ENCODE results near the gene POLR1E.

Gene POLR1E

DNA sequence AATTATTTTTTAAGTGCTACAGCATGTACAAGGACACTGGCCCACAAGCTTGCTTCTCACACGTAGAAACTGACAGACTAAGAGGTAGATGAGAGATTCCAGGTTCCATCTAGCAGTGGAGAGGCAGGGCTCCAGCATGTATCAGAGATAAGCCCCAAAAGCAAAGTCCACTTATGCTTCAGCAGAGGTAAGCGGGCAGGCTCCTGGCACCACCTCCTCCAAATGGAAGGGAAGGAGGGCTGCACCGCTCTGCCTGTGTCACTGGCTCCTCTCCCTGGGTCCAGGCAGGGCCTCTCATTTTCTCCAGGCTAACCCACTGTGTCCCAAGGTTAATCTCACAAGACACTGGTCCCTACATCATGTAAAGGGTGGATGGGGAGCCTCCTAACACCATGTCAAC is 47.4 kb upstream of the POLR1E start:
- H4K20me1 ChIP-seq (ENCODE audit: insufficient read depth, low read length) = peaks cover 18% of the 10 kb centered on the region
- no peak for TF ChIP-seq EZH2phosphoT487 (IDR thresholded peaks at IDR 0.05; ENCODE audit: low read depth)
- TF ChIP-seq, protein P1, sequence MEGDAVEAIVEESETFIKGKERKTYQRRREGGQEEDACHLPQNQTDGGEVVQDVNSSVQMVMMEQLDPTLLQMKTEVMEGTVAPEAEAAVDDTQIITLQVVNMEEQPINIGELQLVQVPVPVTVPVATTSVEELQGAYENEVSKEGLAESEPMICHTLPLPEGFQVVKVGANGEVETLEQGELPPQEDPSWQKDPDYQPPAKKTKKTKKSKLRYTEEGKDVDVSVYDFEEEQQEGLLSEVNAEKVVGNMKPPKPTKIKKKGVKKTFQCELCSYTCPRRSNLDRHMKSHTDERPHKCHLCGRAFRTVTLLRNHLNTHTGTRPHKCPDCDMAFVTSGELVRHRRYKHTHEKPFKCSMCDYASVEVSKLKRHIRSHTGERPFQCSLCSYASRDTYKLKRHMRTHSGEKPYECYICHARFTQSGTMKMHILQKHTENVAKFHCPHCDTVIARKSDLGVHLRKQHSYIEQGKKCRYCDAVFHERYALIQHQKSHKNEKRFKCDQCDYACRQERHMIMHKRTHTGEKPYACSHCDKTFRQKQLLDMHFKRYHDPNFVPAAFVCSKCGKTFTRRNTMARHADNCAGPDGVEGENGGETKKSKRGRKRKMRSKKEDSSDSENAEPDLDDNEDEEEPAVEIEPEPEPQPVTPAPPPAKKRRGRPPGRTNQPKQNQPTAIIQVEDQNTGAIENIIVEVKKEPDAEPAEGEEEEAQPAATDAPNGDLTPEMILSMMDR (IDR thresholded peaks at IDR 0.05; ENCODE audit: low read depth, low read length) = no peak
- peaks cover 89% of the 10 kb centered on the region for H3K36me3 ChIP-seq (replicated peaks; ENCODE audit: low read depth, low read length)
- no peak overlapping the region for H3K4me3 ChIP-seq (ENCODE audit: low read length)
- H3K9ac ChIP-seq (ENCODE audit: low read length) = no peak overlapping the region
- H3K79me2 ChIP-seq (ENCODE audit: low read length) = peaks cover 74% of the 10 kb centered on the region
- no peak overlapping the region for H3K27ac ChIP-seq (ENCODE audit: low read length)
- H3K4me1 ChIP-seq (ENCODE audit: low read length) = no peaks in the 10 kb centered on the region
- no peak overlapping the region for H3K4me2 ChIP-seq (ENCODE audit: low read length)
- no peak overlapping the region for H2AFZ ChIP-seq (ENCODE audit: low read depth, low read length)
- H3K27me3 ChIP-seq (ENCODE audit: low read depth, low read length) = no peaks in the 10 kb centered on the region
- H3K9me3 ChIP-seq (ENCODE audit: insufficient read depth, low read length) = no peaks in the 10 kb centered on the region

DNA sequence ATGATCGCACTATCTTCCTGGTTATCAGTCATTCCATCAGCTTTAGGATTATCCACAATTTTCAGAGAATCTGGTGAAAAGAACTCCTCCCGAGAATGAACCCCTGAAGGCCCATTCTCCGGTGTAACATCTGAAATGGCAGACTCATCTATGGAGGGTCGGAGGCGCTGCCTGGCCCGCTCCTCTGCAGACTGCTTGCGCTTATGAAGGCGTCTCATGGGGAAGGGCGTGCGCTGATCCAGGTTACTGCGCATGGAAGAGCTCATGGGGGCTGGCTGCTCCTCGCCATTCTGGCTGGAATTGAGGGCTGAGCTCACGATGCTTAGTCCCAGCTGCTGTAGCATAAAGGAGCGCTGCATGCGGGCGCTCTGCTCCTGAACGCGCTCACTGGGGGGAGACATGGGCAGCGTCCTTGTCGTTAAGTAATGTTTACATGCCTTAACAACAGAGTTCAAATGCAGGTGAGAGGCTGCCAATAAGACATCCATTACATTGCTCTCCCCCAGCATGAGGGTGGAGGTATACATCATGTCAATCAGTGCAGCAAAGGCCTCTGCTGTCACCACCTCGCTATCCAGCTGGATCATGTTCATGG is 43.9 kb upstream of the POLR1E start:
- no peak overlapping the region for H3K4me3 ChIP-seq (ENCODE audit: low read length)
- no peak for TF ChIP-seq EZH2phosphoT487 (IDR thresholded peaks at IDR 0.05; ENCODE audit: low read depth)
- TF ChIP-seq, protein P1 (IDR thresholded peaks at IDR 0.05; ENCODE audit: low read depth, low read length) = no peak
- no peak overlapping the region for H2AFZ ChIP-seq (ENCODE audit: low read depth, low read length)
- no peak overlapping the region for H3K9ac ChIP-seq (ENCODE audit: low read length)
- no peaks in the 10 kb centered on the region for H3K9me3 ChIP-seq (ENCODE audit: insufficient read depth, low read length)
- no peak overlapping the region for H3K27ac ChIP-seq (ENCODE audit: low read length)
- H3K36me3 ChIP-seq (replicated peaks; ENCODE audit: low read depth, low read length) = peaks cover 65% of the 10 kb centered on the region
- H3K4me1 ChIP-seq (ENCODE audit: low read length) = no peaks in the 10 kb centered on the region
- H3K27me3 ChIP-seq (ENCODE audit: low read depth, low read length) = no peaks in the 10 kb centered on the region
- peaks cover 27% of the 10 kb centered on the region for H4K20me1 ChIP-seq (ENCODE audit: insufficient read depth, low read length)
- H3K79me2 ChIP-seq (ENCODE audit: low read length) = peaks cover 90% of the 10 kb centered on the region
- H3K4me2 ChIP-seq (ENCODE audit: low read length) = no peak overlapping the region

- no peaks in the 10 kb centered on the region for H3K4me1 ChIP-seq (ENCODE audit: low read length)
- H3K9me3 ChIP-seq (ENCODE audit: insufficient read depth, low read length) = no peaks in the 10 kb centered on the region
- H3K27me3 ChIP-seq (ENCODE audit: low read depth, low read length) = no peaks in the 10 kb centered on the region
- H3K79me2 ChIP-seq (ENCODE audit: low read length) = peaks cover 90% of the 10 kb centered on the region
- TF ChIP-seq, protein P1 (IDR thresholded peaks at IDR 0.05; ENCODE audit: low read depth, low read length) = no peak
- TF ChIP-seq EZH2phosphoT487 (IDR thresholded peaks at IDR 0.05; ENCODE audit: low read depth) = no peak
- H3K27ac ChIP-seq (ENCODE audit: low read length) = no peak overlapping the region
- no peak overlapping the region for H3K4me3 ChIP-seq (ENCODE audit: low read length)
- no peak overlapping the region for H2AFZ ChIP-seq (ENCODE audit: low read depth, low read length)
- H4K20me1 ChIP-seq (ENCODE audit: insufficient read depth, low read length) = peaks cover 30% of the 10 kb centered on the region
- H3K9ac ChIP-seq (ENCODE audit: low read length) = no peak overlapping the region
- H3K4me2 ChIP-seq (ENCODE audit: low read length) = no peak overlapping the region
- H3K36me3 ChIP-seq (replicated peaks; ENCODE audit: low read depth, low read length) = peaks cover 58% of the 10 kb centered on the region
These were observed 43.2 kb upstream of the POLR1E start for GRCh38 chr9:37442556-37442955.

DNA sequence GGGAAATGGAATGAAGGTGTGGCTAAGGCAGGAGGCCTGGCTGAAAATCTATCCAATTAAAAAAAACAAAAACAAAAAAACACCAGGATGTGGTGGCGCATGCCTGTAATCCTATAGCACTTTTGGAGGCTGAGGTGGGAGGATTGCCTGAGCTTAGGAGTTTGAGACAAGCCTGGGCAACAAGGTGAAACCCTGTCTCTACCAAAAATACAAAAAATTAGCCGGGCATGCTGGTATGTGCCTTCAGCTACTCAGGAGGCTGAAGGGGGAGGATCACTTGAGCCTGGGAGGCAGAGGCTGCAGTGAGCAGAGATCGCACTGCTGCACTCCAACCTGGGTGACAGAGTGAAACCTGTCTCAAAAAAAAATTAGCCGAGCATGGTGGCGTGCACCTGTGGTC is 42.2 kb upstream of the POLR1E start:
- no peak overlapping the region for H3K4me3 ChIP-seq (ENCODE audit: low read length)
- no peak overlapping the region for H3K9ac ChIP-seq (ENCODE audit: low read length)
- no peaks in the 10 kb centered on the region for H3K27me3 ChIP-seq (ENCODE audit: low read depth, low read length)
- no peak for TF ChIP-seq EZH2phosphoT487 (IDR thresholded peaks at IDR 0.05; ENCODE audit: low read depth)
- TF ChIP-seq, protein P1 (IDR thresholded peaks at IDR 0.05; ENCODE audit: low read depth, low read length) = no peak
- H3K79me2 ChIP-seq (ENCODE audit: low read length) = peaks cover 87% of the 10 kb centered on the region
- no peaks in the 10 kb centered on the region for H3K4me1 ChIP-seq (ENCODE audit: low read length)
- H3K27ac ChIP-seq (ENCODE audit: low read length) = no peak overlapping the region
- H2AFZ ChIP-seq (ENCODE audit: low read depth, low read length) = no peak overlapping the region
- H3K36me3 ChIP-seq (replicated peaks; ENCODE audit: low read depth, low read length) = peaks cover 52% of the 10 kb centered on the region
- H3K4me2 ChIP-seq (ENCODE audit: low read length) = no peak overlapping the region
- H3K9me3 ChIP-seq (ENCODE audit: insufficient read depth, low read length) = no peaks in the 10 kb centered on the region
- H4K20me1 ChIP-seq (ENCODE audit: insufficient read depth, low read length) = peaks cover 24% of the 10 kb centered on the region

Data from OCI-LY3 (cell line).